Ectodermal cell (in vitro differentiated cells): ENCODE data around the gene PSMD14.

Source experiments
- H3K27ac ChIP-seq: 2 replicates; pipeline ENCODE4 v1.7.0; 2013; ENCODE audit warnings: mild to moderate bottlenecking, low read depth, low read length; ENCODE audit not compliant: insufficient read depth, poor library complexity, severe bottlenecking
- H3K27me3 ChIP-seq: 2 replicates; pipeline ENCODE4 v1.7.0; 2013; ENCODE audit warnings: mild to moderate bottlenecking, low read length; ENCODE audit not compliant: insufficient read depth, control insufficient read depth, poor library complexity, severe bottlenecking
- H3K36me3 ChIP-seq: one replicate; pipeline ENCODE4 v1.7.0; 2013; ENCODE audit warnings: low read length; ENCODE audit not compliant: control insufficient read depth, insufficient read depth
- H3K4me1 ChIP-seq: one replicate; pipeline ENCODE4 v1.7.0; 2013; ENCODE audit warnings: low read length; ENCODE audit not compliant: control insufficient read depth, insufficient read depth
- H3K4me3 ChIP-seq: 2 replicates; pipeline ENCODE4 v1.7.0; 2013; ENCODE audit warnings: low read depth, low read length, control low read depth; ENCODE audit not compliant: insufficient read depth
- H3K9me3 ChIP-seq: 2 replicates; pipeline ENCODE4 v1.7.0; 2013; ENCODE audit warnings: mild to moderate bottlenecking, low read length, moderate library complexity; ENCODE audit not compliant: control insufficient read depth
- WGBS, 2 experiments: methylation state at CpG; one replicate each; pipeline ENCODE4 v1.1.7; 2013; ENCODE audit warnings: missing lambda C conversion rate in 2 of 2; 5-methylcytosine and 5-hydroxymethylcytosine counted together

PSMD14 gene

DNA sequence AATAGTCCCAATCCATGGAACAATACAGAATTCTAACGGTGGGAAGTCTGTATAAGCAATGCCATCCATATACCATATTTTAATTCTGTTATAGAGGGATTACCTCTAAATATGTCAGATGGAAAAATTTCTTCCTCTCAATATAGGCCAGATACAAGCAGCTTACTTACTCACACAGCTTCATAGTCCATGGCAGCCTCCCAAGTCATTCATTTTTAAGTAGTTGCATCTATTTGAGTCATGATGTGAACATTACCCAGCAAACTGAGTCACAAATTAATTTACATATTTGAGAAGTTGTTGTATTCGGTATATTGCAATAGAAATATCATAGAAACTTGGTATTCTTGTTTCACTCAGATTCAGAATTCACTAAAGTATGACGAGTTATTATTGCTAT lies 128.2 kb downstream of the PSMD14 start:
- no peaks in the 10 kb centered on the region for H3K9me3 ChIP-seq
- peaks cover 3% of the 10 kb centered on the region for H3K27me3 ChIP-seq
- no peaks in the 10 kb centered on the region for H3K4me1 ChIP-seq
- 100% methylated on average over 1 of the region's 3 CpGs; no CpG with 5 or more reads in 1 of the 2 experiments for WGBS, 2 experiments
- no peak overlapping the region for H3K27ac ChIP-seq
- H3K4me3 ChIP-seq, result no peak overlapping the region
- H3K36me3 ChIP-seq, result no peaks in the 10 kb centered on the region

GRCh38 chr2:161438598-161438997 lies 130.4 kb downstream of the PSMD14 start:
- Histone ChIP-seq H3K4me3 (no peak overlapping the region), H3K4me1 (no peaks in the 10 kb centered on the region), H3K36me3 (no peaks in the 10 kb centered on the region), H3K27ac (no peak overlapping the region), H3K27me3 (no peaks in the 10 kb centered on the region), H3K9me3 (no peaks in the 10 kb centered on the region)
- 67 to 71% methylated on average over 2 of the region's 2 CpGs for WGBS, 2 experiments

DNA sequence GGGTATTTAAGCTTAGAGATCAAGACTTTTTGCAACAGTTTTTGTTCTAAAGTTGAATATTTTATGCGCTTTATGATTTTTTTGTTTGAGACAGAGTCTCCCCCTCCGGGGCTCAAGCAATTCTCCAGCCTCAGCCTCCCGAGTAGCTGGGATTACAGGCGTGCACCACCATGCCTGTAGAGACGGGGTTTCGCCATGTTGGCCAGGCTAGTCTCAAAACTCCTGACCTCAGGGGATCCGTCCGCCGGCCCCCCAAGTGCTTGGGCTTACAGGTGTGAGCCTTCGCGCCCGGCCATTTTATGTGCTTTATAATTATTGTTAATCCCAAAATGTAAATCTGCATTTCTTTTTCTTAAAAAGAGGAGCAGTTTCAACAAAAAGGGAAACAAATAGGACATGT lies 136.9 kb downstream of the PSMD14 start:
- Histone ChIP-seq H3K36me3 (no peaks in the 10 kb centered on the region), H3K4me1 (no peaks in the 10 kb centered on the region), H3K27me3 (no peaks in the 10 kb centered on the region), H3K27ac (no peak overlapping the region), H3K4me3 (no peak overlapping the region), H3K9me3 (no peaks in the 10 kb centered on the region)
- 91 to 95% methylated on average over 10 to 12 of the region's 12 CpGs for WGBS, 2 experiments

DNA sequence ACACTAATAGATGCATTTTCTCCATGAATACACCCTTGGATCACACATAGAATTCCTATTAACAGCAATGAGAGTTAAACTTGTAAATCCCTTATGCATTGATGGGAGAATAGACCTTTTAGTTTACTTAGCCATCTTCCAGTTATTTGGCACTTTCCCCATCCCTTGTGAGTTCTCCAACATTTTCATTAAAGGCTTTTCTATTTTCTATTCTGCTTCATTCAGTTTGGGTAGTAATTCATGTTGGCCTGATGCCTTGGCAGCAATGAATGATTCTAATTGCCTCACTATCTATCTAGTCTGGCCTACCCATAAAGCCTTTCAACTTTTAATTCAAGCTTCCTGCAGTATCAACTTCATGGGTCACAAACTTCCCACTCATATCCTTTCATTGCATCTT lies 140.2 kb downstream of the PSMD14 start:
- Histone ChIP-seq H3K4me1 (no peaks in the 10 kb centered on the region), H3K27ac (no peak overlapping the region), H3K27me3 (no peaks in the 10 kb centered on the region), H3K4me3 (no peak overlapping the region), H3K36me3 (no peaks in the 10 kb centered on the region), H3K9me3 (no peaks in the 10 kb centered on the region)
